ENCODE results near the gene MAGI3. TPM values are rescaled to one million over a fixed set of nuclear protein-coding genes. Genes with fewer than 3 reads are reported as not detected.

MAGI3 gene
- total RNA-seq, 2 experiments from 2014 or later: 4.7 to 7.8 TPM

DNA sequence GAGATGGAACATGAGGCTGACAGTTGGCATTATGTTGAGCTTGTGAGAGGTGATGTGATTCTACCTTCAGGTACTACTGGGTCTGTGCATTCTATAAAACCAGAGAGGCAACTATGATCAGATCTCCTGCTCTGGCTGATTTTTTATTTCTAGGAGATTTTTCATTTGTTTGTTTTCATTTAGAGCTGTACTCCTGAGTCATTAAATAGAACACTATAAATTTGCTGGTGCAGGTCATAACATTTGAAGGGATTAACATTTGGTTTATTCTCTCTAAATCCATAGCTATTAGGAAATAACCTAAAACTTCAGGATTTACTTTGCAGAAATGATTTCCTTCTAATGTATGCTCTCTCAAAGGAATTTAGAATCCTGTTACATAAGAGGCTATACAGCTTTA lies 42.9 kb downstream of the MAGI3 start:
- H3K4me3 ChIP-seq (ENCODE audit: low read depth, low read length, poor library complexity, severe bottlenecking): no peak overlapping the region
- H3K36me3 ChIP-seq (ENCODE audit: insufficient read depth, low read length): no peaks in the 10 kb centered on the region
- ChIA-PET CTCF (ENCODE audit: unreplicated experiment) (no interaction called here), POLR2A (interaction anchor here (0.6 kb wide), 1 partner anchor 569 kb away, joined by 3 read pairs; no protein-coding TSS in a partner anchor)
- H3K4me1 ChIP-seq (ENCODE audit: insufficient read depth, low read length, poor library complexity, severe bottlenecking): no peaks in the 10 kb centered on the region
- DNase-seq (ENCODE audit: low spot score): no peak
- no peak overlapping the region for H3K4me2 ChIP-seq (ENCODE audit: low read length)
- H2AFZ ChIP-seq (ENCODE audit: low read length): no peak overlapping the region
- no peaks in the 10 kb centered on the region for H3K9me2 ChIP-seq (ENCODE audit: insufficient read depth, low read length)
- no peak for TF ChIP-seq EZH2phosphoT487 (IDR thresholded peaks at IDR 0.05; ENCODE audit: borderline replicate concordance, low read depth, low read length)
- TF ChIP-seq, protein P1, sequence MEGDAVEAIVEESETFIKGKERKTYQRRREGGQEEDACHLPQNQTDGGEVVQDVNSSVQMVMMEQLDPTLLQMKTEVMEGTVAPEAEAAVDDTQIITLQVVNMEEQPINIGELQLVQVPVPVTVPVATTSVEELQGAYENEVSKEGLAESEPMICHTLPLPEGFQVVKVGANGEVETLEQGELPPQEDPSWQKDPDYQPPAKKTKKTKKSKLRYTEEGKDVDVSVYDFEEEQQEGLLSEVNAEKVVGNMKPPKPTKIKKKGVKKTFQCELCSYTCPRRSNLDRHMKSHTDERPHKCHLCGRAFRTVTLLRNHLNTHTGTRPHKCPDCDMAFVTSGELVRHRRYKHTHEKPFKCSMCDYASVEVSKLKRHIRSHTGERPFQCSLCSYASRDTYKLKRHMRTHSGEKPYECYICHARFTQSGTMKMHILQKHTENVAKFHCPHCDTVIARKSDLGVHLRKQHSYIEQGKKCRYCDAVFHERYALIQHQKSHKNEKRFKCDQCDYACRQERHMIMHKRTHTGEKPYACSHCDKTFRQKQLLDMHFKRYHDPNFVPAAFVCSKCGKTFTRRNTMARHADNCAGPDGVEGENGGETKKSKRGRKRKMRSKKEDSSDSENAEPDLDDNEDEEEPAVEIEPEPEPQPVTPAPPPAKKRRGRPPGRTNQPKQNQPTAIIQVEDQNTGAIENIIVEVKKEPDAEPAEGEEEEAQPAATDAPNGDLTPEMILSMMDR (conservative IDR thresholded peaks at IDR 0.05; ENCODE audit: low read length): no peak
- no TSS peak for BruUV-seq (replicated peaks)
- no peaks in the 10 kb centered on the region for H3K9me3 ChIP-seq (ENCODE audit: low read length)
- no peak overlapping the region for H3K27ac ChIP-seq (ENCODE audit: low read depth, low read length, poor library complexity, severe bottlenecking)
- H4K20me1 ChIP-seq (ENCODE audit: insufficient read depth, low read length): no peaks in the 10 kb centered on the region
- no peaks in the 10 kb centered on the region for H3K79me2 ChIP-seq (ENCODE audit: insufficient read depth, low read depth, low read length)
- intact Hi-C loops (cut with micrococcal nuclease; ENCODE audit: unreplicated experiment): no loop called here

DNA sequence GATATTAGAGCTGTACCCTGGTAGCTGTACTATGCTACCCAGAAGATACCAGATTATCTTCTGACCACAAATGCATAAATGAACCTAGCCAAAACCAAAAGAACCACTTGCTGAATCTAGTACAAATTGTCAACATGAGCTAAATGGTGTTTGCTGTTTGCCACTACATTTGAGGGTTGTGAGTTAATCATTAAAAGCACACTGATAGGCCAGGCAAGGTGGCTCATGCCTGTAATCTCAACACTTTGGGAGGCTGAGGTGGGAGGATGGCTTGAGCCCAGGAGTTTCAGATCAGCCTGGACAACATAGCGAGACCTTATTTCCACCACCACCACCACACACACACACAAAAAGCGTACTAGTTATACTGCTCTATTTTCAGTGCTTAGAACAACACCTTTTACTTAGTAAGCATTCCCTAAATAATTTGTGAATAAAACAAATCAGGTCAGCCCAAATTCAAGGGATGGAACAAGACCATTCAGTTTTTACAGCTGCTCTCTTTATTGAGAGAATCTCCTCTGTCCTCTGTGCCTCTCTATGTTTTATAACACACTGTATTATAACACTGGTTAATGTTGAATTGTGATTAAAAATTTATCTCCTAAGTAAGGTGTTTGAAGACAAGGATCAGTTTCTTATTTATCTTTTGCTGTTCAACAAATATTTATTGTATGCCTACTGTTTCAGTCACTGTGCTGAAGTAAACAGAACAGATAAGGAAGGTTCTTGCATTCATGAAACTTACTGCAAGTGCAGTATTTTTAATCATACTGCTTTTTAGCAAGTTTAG lies 44.0 kb downstream of the MAGI3 start:
- H2AFZ ChIP-seq (ENCODE audit: low read length): no peak overlapping the region
- CTCF ChIA-PET (ENCODE audit: unreplicated experiment): no interaction called here
- no peaks in the 10 kb centered on the region for H3K9me2 ChIP-seq (ENCODE audit: insufficient read depth, low read length)
- no peaks in the 10 kb centered on the region for H3K79me2 ChIP-seq (ENCODE audit: insufficient read depth, low read depth, low read length)
- intact Hi-C loops (cut with micrococcal nuclease; ENCODE audit: unreplicated experiment): no loop called here
- H3K36me3 ChIP-seq (ENCODE audit: insufficient read depth, low read length): no peaks in the 10 kb centered on the region
- no peak overlapping the region for H3K4me2 ChIP-seq (ENCODE audit: low read length)
- H3K4me3 ChIP-seq (ENCODE audit: low read depth, low read length, poor library complexity, severe bottlenecking): no peak overlapping the region
- H3K4me1 ChIP-seq (ENCODE audit: insufficient read depth, low read length, poor library complexity, severe bottlenecking): peaks cover 3% of the 10 kb centered on the region
- no peaks in the 10 kb centered on the region for H4K20me1 ChIP-seq (ENCODE audit: insufficient read depth, low read length)
- H3K9me3 ChIP-seq (ENCODE audit: low read length): no peaks in the 10 kb centered on the region
- BruUV-seq (replicated peaks): no TSS peak
- TF ChIP-seq, protein P1 (conservative IDR thresholded peaks at IDR 0.05; ENCODE audit: low read length): no peak
- TF ChIP-seq EZH2phosphoT487 (IDR thresholded peaks at IDR 0.05; ENCODE audit: borderline replicate concordance, low read depth, low read length): no peak
- H3K27ac ChIP-seq (ENCODE audit: low read depth, low read length, poor library complexity, severe bottlenecking): no peak overlapping the region
- DNase-seq (ENCODE audit: low spot score): no peak
- POLR2A ChIA-PET: no interaction called here

DNA sequence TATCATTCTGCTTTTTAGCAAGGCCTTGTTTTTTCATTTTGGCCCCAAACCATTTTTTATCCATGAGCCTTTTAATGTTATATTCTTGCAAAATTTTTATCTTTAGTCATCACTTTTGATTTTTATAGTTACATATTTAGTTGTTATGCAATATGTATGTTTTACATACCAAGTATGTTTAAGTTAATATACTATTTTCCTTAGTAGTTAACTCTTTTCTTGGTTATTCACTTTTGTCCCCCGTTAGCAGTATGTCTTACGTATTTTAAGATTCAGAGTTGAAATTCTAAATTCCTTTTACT lies 44.5 kb downstream of the MAGI3 start:
- TF ChIP-seq, protein P1 (conservative IDR thresholded peaks at IDR 0.05; ENCODE audit: low read length): no peak
- TF ChIP-seq EZH2phosphoT487 (IDR thresholded peaks at IDR 0.05; ENCODE audit: borderline replicate concordance, low read depth, low read length): no peak
- Histone ChIP-seq H3K9me2 (ENCODE audit: insufficient read depth, low read length) (no peaks in the 10 kb centered on the region), H3K4me2 (ENCODE audit: low read length) (no peak overlapping the region), H4K20me1 (ENCODE audit: insufficient read depth, low read length) (no peaks in the 10 kb centered on the region), H3K9me3 (ENCODE audit: low read length) (no peaks in the 10 kb centered on the region), H2AFZ (ENCODE audit: low read length) (no peak overlapping the region), H3K27ac (ENCODE audit: low read depth, low read length, poor library complexity, severe bottlenecking) (no peak overlapping the region), H3K79me2 (ENCODE audit: insufficient read depth, low read depth, low read length) (no peaks in the 10 kb centered on the region), H3K4me3 (ENCODE audit: low read depth, low read length, poor library complexity, severe bottlenecking) (no peak overlapping the region), H3K36me3 (ENCODE audit: insufficient read depth, low read length) (no peaks in the 10 kb centered on the region), H3K4me1 (ENCODE audit: insufficient read depth, low read length, poor library complexity, severe bottlenecking) (peaks cover 5% of the 10 kb centered on the region)
- no TSS peak for BruUV-seq (replicated peaks)
- POLR2A ChIA-PET: no interaction called here
- CTCF ChIA-PET (ENCODE audit: unreplicated experiment): no interaction called here
- intact Hi-C loops (cut with micrococcal nuclease; ENCODE audit: unreplicated experiment): no loop called here
- DNase-seq (ENCODE audit: low spot score): no peak

All from OCI-LY7 (cell line).